DOHH2 (cell line): Measurements from ENCODE around the gene HSD11B1.

Experiments used
- EZH2phosphoT487 ChIP-seq: fragments of 200-600 bp; sonication (generic); IDR thresholded peaks from 2 replicates; pipeline ENCODE4 v1.6.1; 2017; ENCODE audit warnings: borderline replicate concordance, mild to moderate bottlenecking, antibody characterized with exemption, low read length, moderate library complexity, mixed read lengths
- TF ChIP-seq, protein P1 (sequence below): fragments of 200-600 bp; sonication (generic); IDR thresholded peaks from one replicate; pipeline ENCODE4 v1.5.1; 2014; ENCODE audit warnings: antibody characterized with exemption, mild to moderate bottlenecking, low read depth, low read length; ENCODE audit not compliant: poor library complexity, severe bottlenecking

DNA sequence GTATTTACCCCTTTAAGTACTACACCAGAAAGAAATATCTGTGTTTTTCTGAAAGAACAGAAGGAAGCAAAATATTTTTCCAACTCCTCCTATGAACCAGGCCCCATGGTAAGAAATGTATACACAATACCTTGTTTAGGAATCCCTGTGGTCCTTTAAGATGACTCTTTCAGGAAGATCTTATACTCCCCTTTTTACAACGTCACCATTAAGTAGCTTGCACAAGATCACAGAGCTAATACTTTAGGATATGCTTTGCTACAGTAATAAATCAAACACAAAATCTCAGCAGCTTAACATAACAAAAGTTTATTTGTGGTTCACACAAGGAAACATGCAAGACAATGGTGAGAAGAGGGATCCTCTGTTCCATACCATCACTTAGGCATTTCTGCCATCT, 43.6 kb upstream of the HSD11B1 start:
- TF ChIP-seq, protein P1, sequence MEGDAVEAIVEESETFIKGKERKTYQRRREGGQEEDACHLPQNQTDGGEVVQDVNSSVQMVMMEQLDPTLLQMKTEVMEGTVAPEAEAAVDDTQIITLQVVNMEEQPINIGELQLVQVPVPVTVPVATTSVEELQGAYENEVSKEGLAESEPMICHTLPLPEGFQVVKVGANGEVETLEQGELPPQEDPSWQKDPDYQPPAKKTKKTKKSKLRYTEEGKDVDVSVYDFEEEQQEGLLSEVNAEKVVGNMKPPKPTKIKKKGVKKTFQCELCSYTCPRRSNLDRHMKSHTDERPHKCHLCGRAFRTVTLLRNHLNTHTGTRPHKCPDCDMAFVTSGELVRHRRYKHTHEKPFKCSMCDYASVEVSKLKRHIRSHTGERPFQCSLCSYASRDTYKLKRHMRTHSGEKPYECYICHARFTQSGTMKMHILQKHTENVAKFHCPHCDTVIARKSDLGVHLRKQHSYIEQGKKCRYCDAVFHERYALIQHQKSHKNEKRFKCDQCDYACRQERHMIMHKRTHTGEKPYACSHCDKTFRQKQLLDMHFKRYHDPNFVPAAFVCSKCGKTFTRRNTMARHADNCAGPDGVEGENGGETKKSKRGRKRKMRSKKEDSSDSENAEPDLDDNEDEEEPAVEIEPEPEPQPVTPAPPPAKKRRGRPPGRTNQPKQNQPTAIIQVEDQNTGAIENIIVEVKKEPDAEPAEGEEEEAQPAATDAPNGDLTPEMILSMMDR = no peak
- no peak for TF ChIP-seq EZH2phosphoT487
